Regular cardiac myocyte (primary cell): ENCODE data around the gene PRPH2. TPM values are rescaled to one million over a fixed set of nuclear protein-coding genes. Genes with fewer than 3 reads are reported as not detected.

Source experiments
- total RNA-seq: library from RNA; depleted of rRNA; stranded (reverse); fragments of >200 nt; gene quantifications from 2 replicates; pipeline ENCODE4 v1.2.3, GENCODE V29; 2014

The PRPH2 gene, protein sequence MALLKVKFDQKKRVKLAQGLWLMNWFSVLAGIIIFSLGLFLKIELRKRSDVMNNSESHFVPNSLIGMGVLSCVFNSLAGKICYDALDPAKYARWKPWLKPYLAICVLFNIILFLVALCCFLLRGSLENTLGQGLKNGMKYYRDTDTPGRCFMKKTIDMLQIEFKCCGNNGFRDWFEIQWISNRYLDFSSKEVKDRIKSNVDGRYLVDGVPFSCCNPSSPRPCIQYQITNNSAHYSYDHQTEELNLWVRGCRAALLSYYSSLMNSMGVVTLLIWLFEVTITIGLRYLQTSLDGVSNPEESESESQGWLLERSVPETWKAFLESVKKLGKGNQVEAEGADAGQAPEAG
- 0.58 and 0.85 TPM in 2 replicates for total RNA-seq

DNA sequence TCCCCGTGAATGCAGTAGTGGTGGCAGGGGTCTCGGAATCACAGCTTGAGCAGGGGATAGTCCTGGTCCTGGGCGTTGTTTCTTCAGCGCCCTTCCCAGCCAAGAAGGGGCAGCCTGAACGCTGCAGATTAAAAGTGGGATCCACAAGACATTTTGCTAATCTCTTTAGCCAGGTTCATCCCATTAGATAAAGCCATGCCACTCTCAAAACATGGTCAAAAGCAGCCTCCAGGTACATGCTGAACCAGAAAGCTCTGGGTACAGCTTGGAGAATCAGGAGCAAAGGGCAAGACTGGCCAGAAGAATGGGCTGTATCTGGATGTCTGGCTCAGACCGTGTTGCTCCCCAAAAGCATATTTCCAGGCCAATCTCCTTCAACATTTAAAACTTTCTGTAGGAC is at the start of gene PRPH2:
Gene PRPH2, minus strand, starts transcription at position 101 of the 400 bp plus-strand sequence. CDS start 263 bp downstream, outside the sequence.

DNA sequence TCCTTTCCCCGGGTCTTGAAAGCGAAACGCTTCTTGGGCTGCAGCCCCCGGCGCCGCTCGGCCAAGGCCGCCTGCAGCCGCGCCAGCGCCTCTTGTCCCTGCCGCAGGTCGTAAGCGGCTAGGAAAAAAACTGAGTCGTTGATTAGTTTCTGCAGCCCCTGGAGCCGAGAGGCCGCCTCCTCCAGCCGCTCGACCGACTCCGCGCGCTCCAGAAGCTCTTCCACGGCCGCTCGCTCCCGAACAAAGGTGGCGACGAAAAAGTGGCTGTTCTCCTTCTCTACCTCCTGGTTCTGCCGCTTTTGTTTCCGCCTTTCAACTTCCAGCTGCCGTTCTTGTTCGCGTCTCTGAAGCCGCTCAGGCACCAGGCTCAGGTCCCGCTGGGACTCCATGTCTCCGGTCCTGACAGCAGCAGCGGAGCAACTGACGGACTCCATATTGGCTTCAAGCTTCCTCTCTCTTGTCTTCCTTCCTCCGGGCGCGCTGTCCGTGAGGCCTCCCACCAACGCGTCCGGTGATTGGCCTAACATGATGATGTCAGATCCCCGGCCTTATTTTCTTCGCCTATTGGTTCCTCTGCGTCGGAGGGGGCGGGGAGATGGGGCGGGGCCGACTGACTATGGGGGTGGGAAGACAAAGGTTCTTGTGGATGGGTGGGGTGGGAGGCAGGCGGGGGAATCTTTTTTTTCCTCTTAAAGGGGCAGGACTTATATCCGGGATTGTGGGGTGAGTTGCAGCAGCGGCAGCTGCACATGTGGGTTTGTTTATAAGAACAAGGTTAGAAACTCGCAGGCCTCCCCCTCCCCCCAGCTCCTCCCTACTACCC is 23.5 kb upstream of the PRPH2 start, which contains the start of gene TBCC:
Gene TBCC, minus strand, starts transcription at position 464 of the 823 bp plus-strand sequence. Its CDS starts 30 bp downstream, at position 434.

Other genes with a start within 250 kb of the PRPH2 start
- 26.6 and 33.3 TPM in 2 replicates for gene UBR2, start 158.6 kb downstream of the PRPH2 start, total RNA-seq
- 29.9 and 42.6 TPM in 2 replicates for gene TBCC, start 23.5 kb upstream of the PRPH2 start, total RNA-seq
- 2.9 and 5.4 TPM in 2 replicates for gene BICRAL, start 59.5 kb upstream of the PRPH2 start, total RNA-seq
- 162 and 174 TPM in 2 replicates for gene RPL7L1, start 157.0 kb upstream of the PRPH2 start, total RNA-seq
- gene PTCRA, start 193.5 kb upstream of the PRPH2 start, total RNA-seq, result 0.19 TPM in 1 of 2 replicates, not detected in the other
- gene CNPY3, start 206.9 kb upstream of the PRPH2 start, total RNA-seq, result 38.3 and 44.8 TPM in 2 replicates
- 0.19 TPM in 1 of 2 replicates, not detected in the other for gene GNMT, start 238.2 kb upstream of the PRPH2 start, total RNA-seq